ENCODE measurements around the gene BACH2.
A peak's percentile ranks its signal among the peaks of the same experiment; 100 is the strongest.

Gene BACH2

GRCh38 chr6:90093558-90094073, 203.0 kb downstream of the BACH2 start:
- DNase-seq, result no peak

- DNase-seq, result no peak
Observed at GRCh38 chr6:90090866-90091265, 205.8 kb downstream of the BACH2 start.

- DNase-seq, result no peak
Observed at GRCh38 chr6:90088009-90088408, 208.6 kb downstream of the BACH2 start.

DNA sequence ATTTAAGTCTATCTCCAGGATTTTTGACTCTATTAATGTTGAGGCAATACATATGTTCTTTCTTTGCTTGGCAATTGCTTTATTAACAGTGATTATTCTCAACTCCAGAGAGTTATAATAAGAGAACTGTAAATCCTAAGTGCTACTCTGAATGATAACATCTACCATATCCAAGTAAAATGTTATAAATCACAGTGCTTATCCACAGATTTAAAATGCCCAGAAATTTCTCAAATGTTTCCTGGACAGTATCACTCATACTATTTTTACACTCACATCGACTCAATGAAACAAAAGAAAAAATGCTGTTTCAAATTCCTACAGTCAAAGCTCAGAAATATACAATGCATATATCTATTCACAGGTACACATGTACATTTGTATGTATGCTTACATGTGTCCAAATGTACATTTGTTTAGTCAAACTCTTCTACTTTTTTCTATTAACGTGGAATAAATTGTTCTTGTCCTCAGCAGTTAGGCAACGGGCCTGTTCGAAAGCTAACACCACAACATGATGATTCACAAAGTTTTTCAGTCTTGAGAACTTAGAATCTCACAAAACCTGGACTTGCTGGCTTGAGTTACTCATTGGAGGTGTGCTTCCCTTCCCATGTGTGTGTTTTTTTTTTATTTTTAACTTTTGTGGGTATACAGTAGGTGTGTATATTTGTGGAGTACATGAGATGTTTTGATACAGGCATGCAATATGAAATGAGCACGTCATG, 209.4 kb downstream of the BACH2 start:
- no peak for DNase-seq

GRCh38 chr6:90086517-90086916, 210.1 kb downstream of the BACH2 start:
- DNase-seq, result no peak

DNA sequence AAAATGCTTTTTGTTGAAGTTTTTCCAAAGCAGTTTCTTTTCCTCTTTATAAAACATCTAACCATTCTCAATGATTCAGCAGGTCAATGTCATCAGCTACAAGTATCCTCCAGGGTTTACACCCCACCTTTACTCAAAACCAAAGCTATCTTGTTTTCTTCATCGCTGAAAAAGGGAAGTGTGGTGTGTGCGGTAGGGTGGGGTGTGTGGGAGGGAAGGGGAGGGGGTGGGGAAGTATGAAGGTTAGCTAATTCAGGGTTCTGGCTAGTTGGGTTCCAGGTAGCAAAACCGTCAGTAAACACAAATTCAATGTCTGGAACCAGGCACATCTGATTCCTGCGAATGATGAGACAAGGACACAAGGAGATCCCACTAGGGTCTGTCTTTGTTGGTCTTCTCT, 212.8 kb downstream of the BACH2 start:
- peak; percentile 63 to 66 for DNase-seq

DNA sequence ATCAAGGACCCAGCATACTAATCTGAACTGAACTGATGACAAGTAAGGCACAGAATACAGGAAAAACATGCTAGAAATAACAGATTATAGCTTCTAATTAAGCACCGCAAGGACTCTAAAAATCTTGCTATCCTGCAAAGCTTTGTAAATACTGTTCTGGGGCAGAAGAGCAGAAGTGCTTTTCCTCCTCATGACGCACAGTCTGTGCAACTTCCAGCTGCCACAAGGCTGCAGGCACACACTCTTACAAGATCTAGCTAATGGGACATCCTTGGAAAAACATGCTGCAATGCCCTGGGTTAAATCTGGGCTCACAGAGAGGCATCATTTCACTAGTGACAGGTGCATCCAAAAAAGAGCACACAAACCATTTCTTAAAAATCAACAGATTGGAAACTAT, 213.8 kb downstream of the BACH2 start:
- DNase-seq, result no peak

DNA sequence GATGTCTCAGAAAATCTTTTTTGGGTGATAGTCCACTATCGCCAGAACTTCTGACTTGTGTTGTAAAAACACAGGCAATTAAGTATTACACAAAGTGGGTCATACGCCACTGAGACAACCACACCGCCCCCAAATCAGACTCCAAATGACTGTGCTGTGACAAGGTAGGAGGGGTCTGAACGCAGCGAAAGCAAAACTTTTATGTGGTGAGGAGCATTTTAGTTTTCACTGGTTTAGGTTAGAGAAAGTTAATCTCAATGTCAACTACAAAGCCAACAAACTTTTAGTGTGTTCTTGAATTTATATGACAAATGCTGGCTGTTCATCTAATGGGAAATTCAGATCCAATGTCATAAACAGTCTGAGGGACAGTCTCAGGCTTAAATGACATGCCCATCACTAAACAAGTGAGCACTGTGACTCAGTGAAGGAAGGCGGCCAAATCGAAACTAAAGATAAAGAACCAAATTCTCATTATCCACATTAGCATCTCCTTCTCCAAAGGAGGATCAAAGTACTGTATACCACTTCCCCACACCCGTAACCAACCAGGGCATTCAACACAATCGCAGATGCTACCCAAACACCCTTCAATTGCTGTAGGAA, 215.7 kb downstream of the BACH2 start:
- DNase-seq, result peak; percentile 65 to 74

- peak in 1 of 2 donors; percentile 20 for DNase-seq
Observed at GRCh38 chr6:90079560-90080490, 216.8 kb downstream of the BACH2 start.

DNA sequence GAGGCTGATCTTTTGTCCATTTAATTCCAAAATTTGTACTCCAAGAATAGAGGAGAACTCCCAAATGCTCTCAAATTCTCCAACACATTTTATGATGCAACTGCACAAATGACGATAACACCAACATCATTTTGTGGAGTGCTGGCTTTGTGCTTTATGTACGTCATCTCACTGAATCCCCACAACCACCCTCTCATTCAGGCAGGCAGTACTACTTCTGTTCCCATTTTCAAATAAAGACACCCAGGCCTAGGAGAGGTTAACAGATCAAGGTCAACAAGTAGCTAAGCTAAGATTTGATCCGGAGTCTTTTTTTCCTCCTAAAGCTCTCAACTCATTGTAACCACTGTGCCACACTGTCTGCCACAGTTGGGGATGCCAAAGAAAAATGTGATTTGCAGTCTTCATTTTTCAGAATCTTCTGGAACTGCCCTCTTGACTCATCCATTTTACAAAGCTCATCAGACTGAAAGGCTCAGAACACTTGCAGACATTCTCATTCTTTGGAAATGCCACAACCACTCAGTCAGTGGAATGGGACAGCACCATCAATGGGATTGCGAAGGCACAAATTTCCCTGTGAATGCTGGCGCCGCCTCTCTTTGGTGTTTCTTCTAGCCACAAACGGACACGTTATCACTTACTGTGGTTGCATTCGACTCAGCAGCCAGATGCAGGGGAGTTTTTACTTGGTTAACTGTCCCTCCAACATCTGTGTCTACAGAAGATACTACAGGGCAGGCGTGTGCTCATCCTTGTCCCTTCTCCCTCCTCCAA, 217.9 kb downstream of the BACH2 start:
- peak; percentile 59 for DNase-seq

DNA sequence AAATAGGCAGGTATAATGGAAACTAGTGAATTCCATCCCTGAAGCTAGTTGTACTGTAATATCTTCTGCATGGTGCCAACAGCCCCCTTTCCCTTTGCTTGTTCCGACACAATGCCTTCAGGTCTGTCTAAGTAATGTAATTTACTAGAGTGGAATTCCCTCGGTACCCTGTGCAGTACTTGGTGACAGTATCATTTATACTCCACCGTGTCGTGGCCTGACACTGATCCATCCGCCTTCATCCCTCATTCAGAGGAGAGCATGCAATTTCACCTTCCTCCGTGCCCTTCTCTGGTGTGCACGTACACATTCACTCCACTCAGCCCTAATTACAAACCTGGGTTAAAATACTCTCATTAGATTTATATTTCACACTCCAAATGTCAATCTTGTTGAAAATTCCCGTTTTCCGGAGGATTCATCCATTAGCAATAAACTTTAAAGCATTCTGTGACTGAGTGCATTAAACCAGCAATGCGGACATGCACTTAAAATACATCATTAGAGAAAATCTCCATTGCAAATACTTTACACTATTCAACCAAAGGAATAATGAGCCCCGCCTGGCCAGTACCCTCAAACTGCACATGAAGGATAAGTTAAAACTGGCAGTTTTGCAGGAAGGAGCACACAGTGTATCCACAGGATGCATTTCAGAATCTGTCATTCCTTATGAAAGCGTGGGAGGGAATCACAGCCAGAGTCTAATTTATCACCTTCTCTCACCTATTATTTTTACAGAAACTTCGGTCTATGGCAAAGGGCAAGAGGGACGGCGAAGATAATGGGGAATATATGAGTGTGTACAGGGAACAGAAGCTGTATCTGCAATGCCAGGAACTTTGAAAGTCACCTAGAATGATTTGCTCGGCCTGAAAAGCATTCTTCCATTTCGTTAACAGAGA, 219.9 kb downstream of the BACH2 start:
- no peak for DNase-seq

DNA sequence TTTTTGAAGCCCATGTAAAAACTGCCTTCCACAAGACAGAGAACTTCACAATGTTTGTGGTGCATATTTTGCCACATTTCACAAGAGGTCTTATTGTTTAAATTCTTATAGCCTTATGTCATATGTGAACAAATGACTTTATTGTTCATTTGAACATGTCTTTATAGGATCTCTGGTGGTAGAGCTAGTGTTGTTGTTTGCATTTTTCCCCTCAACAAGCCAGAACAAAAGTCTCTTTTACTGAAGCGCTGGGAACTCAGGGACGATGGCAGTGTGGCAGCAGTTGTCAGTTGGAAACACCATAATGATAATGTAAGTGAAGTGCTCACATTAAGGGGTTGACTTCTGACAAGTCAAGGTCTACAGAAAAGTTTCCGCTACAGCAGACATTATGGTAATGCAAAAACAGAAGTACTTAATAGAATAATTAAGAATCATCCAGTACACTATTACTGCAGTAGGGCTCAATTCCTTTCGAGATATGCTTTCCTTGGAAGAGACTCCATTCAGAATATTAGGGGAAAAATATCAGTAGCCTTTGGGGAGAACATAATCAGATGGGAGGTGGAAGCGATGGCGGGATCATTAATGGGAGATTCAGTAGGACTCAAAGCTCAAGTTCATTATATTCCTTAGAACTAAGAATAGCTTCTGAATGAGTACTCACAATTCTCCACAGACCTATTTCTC, 222.3 kb downstream of the BACH2 start:
- no peak for DNase-seq

- DNase-seq, result no peak
Observed at GRCh38 chr6:90072935-90073464, 223.6 kb downstream of the BACH2 start.

DNA sequence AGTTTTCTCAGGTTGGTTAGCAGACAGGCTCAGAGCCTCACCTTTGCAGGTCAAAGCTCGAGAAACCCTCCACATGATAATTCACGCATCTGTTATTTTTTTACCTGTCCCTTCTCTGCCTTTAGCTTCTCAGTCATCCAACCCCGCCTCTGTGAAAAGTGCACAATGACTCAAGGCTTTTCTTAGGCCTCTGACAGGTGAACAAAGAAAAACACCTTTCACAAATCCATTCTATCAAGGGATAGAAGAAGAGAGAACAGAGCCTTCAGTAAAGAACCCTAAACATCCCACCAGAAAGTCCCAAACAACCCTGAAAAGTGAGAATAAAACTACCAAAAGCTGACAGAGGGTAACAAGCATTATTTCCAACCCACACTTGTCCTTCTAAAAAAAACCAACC, 224.1 kb downstream of the BACH2 start:
- DNase-seq, result no peak

DNA sequence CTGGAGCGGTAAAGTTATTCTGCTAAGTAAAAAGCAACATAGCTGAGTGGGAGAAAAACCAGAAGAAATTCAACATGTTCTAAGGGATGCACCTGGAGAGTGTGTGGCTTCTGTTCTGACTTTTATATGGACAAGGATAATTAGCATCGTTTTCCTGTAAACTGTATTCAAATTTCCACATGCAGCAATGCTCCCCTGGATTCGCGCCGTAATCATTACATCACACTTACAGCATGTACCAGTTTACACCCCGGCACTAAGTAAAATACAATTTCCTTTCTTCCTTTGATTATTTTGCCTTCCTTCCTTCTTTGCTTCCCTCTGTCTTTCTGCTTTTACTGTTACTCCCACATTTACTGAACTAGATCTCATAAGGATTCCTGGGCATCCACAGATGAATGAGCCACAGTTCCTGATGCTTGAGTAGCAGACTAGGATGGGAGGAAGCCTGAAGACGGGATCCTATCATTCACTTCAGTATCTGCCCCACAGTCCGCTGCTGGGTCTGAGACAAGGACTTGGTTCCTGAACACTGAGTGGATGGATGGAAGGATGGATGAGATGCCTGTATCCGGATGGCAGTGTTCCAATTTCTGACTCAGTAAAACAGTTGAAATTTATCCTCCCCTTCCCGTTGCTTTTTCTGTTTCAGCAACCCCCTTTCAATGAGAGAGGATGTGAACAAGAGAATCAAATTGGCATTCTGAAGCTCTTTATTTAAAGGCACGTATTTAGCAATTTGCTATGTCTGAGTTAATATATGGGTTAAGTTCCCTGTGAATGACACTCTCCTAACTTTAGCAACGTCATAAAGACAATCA, 227.7 kb downstream of the BACH2 start:
- DNase-seq, result no peak

GRCh38 chr6:90068264-90068663, 228.4 kb downstream of the BACH2 start:
- no peak for DNase-seq

- DNase-seq, result no peak
Observed at GRCh38 chr6:90066697-90067096, 229.9 kb downstream of the BACH2 start.

- DNase-seq, result no peak
Observed at GRCh38 chr6:90065173-90065572, 231.5 kb downstream of the BACH2 start.

DNA sequence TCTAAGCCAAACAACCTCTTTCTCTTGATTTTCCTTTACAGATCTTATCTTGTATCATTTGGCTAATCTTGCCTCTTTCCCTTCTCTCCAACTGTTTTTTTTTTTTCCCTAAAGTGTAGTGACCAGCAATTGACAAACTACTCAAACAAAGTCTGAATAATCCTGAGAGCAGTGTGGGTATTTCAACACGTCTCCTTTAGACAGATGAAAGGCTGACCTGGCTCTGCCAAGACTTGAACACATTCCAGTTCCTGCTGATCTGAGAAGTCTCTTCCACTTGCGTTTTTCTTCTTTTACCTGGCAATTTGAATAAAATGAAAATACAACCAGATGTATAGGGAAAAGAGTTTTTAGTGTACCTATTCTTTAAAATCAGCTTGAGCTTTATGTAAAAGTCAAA, 234.0 kb downstream of the BACH2 start:
- no peak for DNase-seq

DNA sequence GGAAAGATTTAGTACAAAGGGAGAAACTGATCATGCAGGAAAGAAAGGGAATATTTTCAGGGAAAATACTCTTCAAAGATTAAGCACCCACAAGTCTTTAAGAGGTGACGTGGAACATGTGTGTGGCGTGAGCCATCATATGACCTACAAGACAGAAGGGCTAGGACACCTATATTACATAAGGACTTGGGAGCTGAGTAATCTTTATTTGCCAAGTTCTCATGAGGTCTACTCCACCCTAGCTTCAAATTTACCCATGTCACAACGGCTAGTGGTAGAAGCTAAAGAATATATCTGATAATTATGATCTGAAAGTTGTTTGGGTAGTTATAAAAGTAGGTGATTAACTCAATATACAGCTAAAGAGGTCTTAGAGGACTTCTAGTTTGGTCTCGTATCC, 234.6 kb downstream of the BACH2 start:
- no peak for DNase-seq
